Measurements from ENCODE around the gene MT3.

GRCh38 chr16:56610017-56610608 lies 20.8 kb downstream of the MT3 start:
- TF ChIP-seq CTCF (conservative IDR thresholded peaks at IDR 0.05; ENCODE audit: low read length) (no peak), EZH2phosphoT487 (IDR thresholded peaks at IDR 0.05; ENCODE audit: borderline replicate concordance) (no peak)
